Liver (tissue), 3 donors: ENCODE results near the gene CIC.

ENCODE experiments used
- ATF3 ChIP-seq: IDR thresholded peaks from 2 replicates; pipeline ENCODE4 v1.6.1; 2016; ENCODE audit warnings: antibody characterized with exemption
- CTCF ChIP-seq: fragments of 150-350 bp; IDR thresholded peaks from 2 replicates; pipeline ENCODE4 v1.5.1; 2017; ENCODE audit warnings: improper control_type of control experiment, low read depth, low read length; ENCODE audit not compliant: missing input control
- EGR1 ChIP-seq, 2 donors: IDR thresholded peaks; 2 replicates each; pipeline ENCODE4 v1.6.1; 2016 to 2018; ENCODE audit warnings: antibody characterized with exemption in 2 of 2, low read depth in 2 of 2
- FOXA1 ChIP-seq: IDR thresholded peaks from 2 replicates; pipeline ENCODE4 v1.6.1; 2016; ENCODE audit warnings: antibody characterized with exemption
- FOXA2 ChIP-seq: IDR thresholded peaks from 2 replicates; pipeline ENCODE4 v1.6.1; 2016; ENCODE audit warnings: antibody characterized with exemption
- GABPA ChIP-seq, 2 donors: IDR thresholded peaks in 1 of 2; conservative IDR thresholded peaks in 1 of 2; 2 replicates each; pipeline ENCODE4 v1.6.1; 2016; ENCODE audit warnings: antibody characterized with exemption in 2 of 2, mild to moderate bottlenecking in 1 of 2, moderate library complexity in 1 of 2
- MAX ChIP-seq: IDR thresholded peaks from 2 replicates; pipeline ENCODE4 v1.6.1; 2016; ENCODE audit warnings: antibody characterized with exemption
- NR2F2 ChIP-seq: IDR thresholded peaks from 2 replicates; pipeline ENCODE4 v1.6.1; 2016; ENCODE audit warnings: antibody characterized with exemption
- RAD21 ChIP-seq, 2 donors: IDR thresholded peaks; 2 replicates each; pipeline ENCODE4 v1.6.1; 2016; ENCODE audit warnings: antibody characterized with exemption in 2 of 2, mild to moderate bottlenecking in 2 of 2
- REST ChIP-seq: IDR thresholded peaks from 2 replicates; pipeline ENCODE4 v1.6.1; 2016; ENCODE audit warnings: antibody characterized with exemption, mild to moderate bottlenecking
- SP1 ChIP-seq: IDR thresholded peaks from 2 replicates; pipeline ENCODE4 v1.6.1; 2018; ENCODE audit warnings: antibody characterized with exemption, mild to moderate bottlenecking
- TAF1 ChIP-seq: conservative IDR thresholded peaks from 2 replicates; pipeline ENCODE4 v1.6.1; 2016; ENCODE audit warnings: antibody characterized with exemption, mild to moderate bottlenecking
- YY1 ChIP-seq: IDR thresholded peaks from 2 replicates; pipeline ENCODE4 v1.6.1; 2016; ENCODE audit warnings: antibody characterized with exemption, mild to moderate bottlenecking
- ZBTB33 ChIP-seq: IDR thresholded peaks from 2 replicates; pipeline ENCODE4 v1.6.1; 2016; ENCODE audit warnings: antibody characterized with exemption
- donor health status: healthy.
- donor health status: healthy.

- TF ChIP-seq SP1 (no peak), YY1 (no peak), GABPA (IDR thresholded peaks at IDR 0.05 in 1 of 2, conservative IDR thresholded peaks at IDR 0.05 in 1 of 2) (no peak), CTCF (no peak), REST (no peak), EGR1 (IDR thresholded peaks at IDR 0.05; ENCODE audit: low read depth in 2 of 2) (no peak), TAF1 (no peak), FOXA1 (no peak), MAX (no peak), ATF3 (no peak), ZBTB33 (no peak), RAD21 (IDR thresholded peaks at IDR 0.05) (no peak), FOXA2 (no peak), NR2F2 (no peak)
These were observed 48.5 kb downstream of the CIC start for GRCh38 chr19:42317535-42317934.
